Stimulated activated CD8-positive, alpha-beta memory T cell treated with anti-CD3 and anti-CD28 coated beads, Interleukin-7, amount 100 ng/mL, for 48 hours (primary cell): ENCODE results near the gene WFDC2.
"Not testable (repeated sequence)": the region's sequence is repeated elsewhere in the genome, so short reads cannot be mapped to it uniquely, and the experiment has no call there.

Experiments used
- DNase-seq, 2 donors: peaks; one replicate each; pipeline ENCODE4 v3.0.0-alpha.2; 2020; ENCODE audit warnings: low read depth in 1 of 2; ENCODE audit errors: extremely low read depth in 1 of 2

WFDC2 gene

GRCh38 chr20:45450097-45450818 is 19.3 kb upstream of the WFDC2 start:
- no peak for DNase-seq

- DNase-seq, result no peak
Measured at GRCh38 chr20:45452238-45452637, 17.3 kb upstream of the WFDC2 start.

DNA sequence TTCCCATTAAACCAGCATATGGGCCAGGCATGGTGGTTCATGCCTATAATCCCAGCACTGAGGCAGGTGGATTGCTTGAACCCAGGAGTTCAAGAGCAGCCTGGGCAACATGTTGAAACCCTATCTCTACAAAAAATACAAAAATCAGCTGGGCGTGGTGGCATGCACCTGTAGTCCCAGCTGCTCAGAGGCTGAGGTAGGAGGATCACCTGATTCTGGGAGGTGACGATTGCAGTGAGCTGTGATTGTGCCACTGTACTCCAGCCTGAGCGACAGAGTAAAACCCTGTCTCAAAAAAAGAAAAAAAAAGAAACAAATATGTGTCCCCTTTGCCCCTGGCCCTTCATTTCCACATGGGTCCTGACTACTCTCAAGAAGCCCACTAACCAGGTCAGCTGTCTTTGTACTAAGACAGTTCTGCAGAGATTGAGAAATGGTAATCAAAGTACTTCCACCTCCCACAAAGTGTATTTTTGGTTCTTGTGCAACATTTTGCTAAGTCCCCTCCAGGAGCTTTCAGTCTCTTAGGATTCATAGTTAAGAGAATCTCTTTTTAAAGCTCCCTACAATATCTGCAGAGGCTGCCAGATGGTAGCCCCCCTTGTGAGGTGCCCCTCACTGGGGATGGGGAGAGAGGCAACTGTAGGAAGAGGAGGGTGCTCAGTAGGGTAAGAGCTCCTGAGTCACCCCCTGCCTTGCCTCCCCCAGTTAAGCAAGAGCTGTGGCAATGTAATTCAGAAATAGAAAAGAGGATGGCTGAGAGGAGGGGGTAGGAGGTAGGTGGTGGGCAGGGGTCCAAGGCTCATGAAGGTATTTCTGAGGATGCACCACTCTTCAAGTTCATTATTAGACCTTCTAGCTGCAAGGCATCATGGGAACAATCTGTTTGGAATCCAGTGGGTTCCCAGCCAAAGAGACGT is 16.5 kb upstream of the WFDC2 start:
- DNase-seq, result no peak

DNA sequence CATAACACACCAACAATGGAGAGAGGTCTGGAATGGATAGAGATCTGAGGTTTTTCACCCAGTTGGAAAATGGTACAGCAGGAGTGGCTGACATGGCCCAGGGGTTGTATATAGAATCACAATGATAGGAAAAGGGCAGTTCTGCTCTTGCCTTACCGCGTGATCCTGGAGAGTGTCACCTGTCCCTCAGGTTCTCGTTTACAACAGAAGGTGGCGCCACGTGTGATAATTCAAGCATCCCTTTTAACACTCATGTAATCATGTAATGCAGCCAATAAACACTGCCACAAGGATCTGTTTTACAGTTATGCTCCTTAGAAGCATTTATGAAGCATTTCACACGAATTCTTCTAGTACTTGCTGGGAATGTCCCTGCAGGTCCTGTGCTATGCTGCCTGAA is 12.9 kb upstream of the WFDC2 start:
- DNase-seq, result peak in 1 of 2 donors; percentile 17

DNA sequence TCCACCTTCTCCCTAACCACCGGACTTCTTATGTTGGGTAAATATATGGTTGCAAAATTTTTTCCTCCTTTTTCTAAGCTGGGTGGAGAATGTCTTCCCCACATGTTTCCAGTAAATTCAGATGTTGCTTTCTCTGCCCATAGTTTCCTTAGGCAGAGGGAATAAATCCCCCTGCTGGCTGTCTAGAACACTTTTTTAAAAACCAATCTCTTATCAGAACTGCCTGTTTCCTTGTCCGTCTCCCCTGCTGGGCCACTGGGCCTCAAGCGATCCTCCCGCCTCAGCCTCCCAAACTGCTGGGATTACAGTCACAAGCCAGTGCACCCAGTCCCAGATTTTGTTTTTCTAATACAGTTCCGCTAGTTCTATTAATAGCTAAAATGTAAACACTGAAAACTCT is 9.9 kb upstream of the WFDC2 start:
- no peak for DNase-seq

GRCh38 chr20:45461225-45461624 is 8.3 kb upstream of the WFDC2 start:
- no peak for DNase-seq

- DNase-seq, result no peak
Measured at GRCh38 chr20:45462711-45463509, 6.6 kb upstream of the WFDC2 start.

- no peak for DNase-seq
Measured at GRCh38 chr20:45463709-45464108, 5.8 kb upstream of the WFDC2 start.

DNA sequence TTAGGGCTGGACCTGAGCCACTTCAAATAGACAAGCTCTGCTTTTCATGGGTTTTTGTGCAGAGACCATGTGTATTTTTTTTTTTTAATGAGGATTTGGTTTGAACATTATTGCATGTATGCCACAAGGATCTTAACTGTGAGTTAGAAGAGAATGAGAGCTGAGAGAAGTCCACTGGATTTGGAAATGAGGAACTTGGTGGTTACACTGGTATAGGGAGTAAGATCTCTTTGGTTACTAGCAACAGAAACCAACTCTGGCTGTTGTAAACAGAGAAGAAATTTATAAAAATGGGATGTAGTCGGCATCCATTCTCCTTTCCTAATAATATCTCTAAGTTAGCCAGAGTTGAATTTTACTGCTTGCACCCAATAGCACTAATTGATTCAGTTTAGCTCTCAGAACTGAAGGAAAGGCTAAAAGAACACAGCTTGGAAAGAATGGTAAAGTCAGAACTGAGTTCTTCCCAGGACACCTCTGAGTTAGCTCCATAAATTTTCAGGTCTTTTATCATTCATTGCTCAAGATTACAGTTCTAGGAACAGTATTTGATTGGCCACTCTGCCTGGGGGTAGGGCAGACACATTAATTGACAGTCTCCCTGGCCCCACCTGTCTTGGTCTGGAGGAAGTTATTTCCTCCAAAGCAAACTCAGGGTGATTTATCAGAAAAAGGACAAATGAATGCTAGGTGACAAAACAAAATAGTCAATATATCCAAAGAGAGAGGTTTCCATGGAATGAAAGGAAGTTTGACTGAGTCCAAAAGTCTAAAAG is 3.9 kb upstream of the WFDC2 start:
- no peak for DNase-seq

- DNase-seq, result no peak
Measured at GRCh38 chr20:45467172-45467571, 2.4 kb upstream of the WFDC2 start.

DNA sequence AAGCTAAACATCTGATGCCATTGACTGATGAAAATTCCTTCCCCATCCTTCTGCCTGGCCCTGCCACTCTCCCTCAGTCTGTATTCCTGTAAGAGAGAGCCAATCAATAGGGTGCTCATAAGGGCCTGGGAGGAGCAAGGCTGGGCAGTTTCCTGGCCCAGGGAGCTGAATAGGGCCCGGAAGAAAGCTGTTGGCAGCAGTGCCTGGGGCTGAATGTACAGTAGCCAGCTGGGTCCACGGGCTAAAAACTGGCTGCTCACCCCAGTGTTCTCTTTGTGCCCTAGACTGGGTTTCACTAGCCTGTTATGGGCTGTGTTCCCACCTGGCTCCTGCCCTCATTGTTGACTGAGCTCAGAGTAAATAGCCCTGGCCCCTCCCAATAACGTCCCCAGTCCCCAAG is 1.7 kb upstream of the WFDC2 start:
- no peak for DNase-seq

DNA sequence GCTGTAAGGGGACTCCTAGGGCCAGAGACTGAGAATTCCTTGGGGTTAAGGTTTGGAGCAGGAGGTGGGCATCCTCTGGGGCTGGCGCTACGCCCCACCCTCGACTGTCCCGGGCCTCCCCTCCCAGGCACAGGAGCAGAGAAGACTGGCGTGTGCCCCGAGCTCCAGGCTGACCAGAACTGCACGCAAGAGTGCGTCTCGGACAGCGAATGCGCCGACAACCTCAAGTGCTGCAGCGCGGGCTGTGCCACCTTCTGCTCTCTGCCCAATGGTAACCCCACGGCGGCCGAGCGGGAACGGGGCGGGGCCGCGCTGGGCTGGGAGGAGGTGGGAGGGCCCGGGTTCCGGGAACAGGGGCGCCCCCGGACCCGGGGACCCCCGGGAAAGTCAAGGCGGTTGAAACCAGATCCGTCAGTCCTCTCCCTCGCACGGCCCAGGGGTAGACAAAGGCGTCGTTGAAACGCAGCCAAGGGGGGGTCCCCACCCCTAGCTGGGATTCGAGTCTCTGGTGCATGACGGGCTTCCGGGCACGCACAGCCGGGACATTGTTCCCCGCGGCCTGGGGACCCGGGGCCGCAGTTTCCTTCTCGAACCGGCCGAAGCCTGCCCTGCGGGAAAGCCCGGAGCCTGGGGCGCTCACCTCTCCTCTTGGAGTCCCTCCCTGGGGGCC is 844 bp downstream of the WFDC2 start:
- DNase-seq, result no peak

DNA sequence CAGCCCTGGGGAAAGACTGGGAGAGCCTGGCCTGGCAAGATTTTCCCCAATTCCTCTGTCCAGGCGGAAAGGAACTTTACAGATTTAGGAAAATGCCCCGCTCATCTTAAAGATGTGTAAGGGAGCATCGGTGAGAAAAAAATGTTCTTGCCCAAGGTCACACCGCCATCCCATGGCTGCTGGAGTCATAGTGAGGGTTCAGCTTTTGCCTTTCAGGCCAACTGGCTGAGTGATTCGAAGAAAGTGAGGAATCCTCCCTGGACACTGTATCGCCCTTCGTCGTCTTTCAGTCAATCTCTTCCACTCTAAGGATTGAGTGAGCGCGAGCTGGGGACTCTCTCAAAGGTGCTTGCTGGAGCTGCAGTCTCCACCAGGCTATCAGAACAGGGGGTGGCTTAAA is 1.4 kb downstream of the WFDC2 start:
- no peak for DNase-seq

GRCh38 chr20:45472286-45472685 is 2.7 kb downstream of the WFDC2 start:
- not testable (repeated sequence) for DNase-seq

- DNase-seq, result not testable (repeated sequence)
Measured at GRCh38 chr20:45477530-45478148, 8.1 kb downstream of the WFDC2 start.

DNA sequence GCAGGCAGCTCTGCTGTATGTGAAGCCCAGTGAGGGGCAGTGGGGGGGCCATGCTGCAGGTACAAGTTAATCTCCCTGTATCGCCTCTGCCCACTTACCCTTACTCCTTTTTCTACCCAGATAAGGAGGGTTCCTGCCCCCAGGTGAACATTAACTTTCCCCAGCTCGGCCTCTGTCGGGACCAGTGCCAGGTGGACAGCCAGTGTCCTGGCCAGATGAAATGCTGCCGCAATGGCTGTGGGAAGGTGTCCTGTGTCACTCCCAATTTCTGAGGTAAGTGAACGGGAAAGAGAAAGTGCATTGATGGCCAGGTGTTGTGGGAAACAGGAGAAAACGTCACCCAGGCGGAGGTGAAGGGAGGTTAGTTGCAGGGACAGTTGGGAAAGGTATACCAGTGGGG is 10.3 kb downstream of the WFDC2 start:
- no peak for DNase-seq

GRCh38 chr20:45484676-45485075 is 15.1 kb downstream of the WFDC2 start:
- DNase-seq, result no peak

DNA sequence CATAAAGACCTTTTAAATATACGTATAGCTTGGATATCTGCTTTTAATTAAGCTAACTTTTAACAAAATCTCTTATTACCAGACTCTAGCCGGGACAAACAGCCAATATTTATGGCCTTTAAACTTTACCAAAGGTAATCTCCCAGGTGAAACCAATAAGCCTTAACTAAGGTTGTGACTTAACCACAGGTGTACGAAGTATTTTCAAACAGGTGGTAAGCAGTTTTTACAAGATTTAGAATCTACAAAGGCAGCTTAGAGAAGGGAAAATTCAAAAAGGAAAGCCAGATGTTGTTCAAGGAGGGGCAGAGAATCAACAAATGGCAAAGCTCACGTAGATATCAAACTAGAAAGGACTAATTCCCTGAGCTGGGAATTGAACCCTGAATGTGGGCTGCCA is 15.8 kb downstream of the WFDC2 start:
- no peak for DNase-seq

DNA sequence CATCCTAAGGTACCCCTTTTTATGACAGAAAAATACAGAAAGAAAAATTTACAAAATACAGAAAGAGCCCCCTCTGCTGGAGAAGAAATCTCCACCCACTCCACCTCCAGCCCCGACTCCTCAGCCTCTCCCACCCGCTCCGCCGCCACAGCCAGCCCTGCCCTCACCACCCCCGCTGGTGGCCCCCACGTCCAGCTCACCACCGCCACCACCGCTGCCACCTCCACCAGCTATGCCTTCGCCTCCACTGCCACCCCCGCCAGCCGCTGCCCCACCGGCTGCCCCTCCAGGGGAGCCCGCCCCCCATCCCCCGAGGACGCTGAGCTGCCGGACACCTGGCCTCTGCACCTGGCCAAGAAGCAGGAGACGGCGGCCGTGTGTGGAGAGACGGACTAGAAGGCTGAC is 17.7 kb downstream of the WFDC2 start:
- DNase-seq, result no peak
